SK-N-SH (cell line): ENCODE measurements around the gene ZNF385C.

Source experiments
- CTCF ChIP-seq: fragments of 200-600 bp; sonication (generic); IDR thresholded peaks from 2 replicates; pipeline ENCODE4 v1.6.1; 2017; ENCODE audit warnings: antibody characterized with exemption, mild to moderate bottlenecking, moderate library complexity
- EZH2phosphoT487 ChIP-seq: fragments of 200-600 bp; sonication (generic); IDR thresholded peaks from 2 replicates; pipeline ENCODE4 v1.6.1; 2017; ENCODE audit warnings: low read depth, mixed run types, mild to moderate bottlenecking, antibody characterized with exemption, moderate library complexity, borderline replicate concordance
- FOXJ3 ChIP-seq: sonication (generic); formaldehyde crosslinking; IDR thresholded peaks from 2 replicates; pipeline ENCODE4 v1.5.1; 2020; ENCODE audit warnings: mild to moderate bottlenecking, missing genetic modification reagents
- JUND ChIP-seq: IDR thresholded peaks from 2 replicates; pipeline ENCODE4 v1.4.0; 2012
- NFIC ChIP-seq: IDR thresholded peaks from 2 replicates; pipeline ENCODE4 v1.4.0; 2012; ENCODE audit warnings: borderline replicate concordance
- RAD21 ChIP-seq: IDR thresholded peaks from 2 replicates; pipeline ENCODE4 v1.6.1; 2012; ENCODE audit warnings: mild to moderate bottlenecking, low read length
- TF ChIP-seq, protein P1 (sequence below): IDR thresholded peaks from 2 replicates; pipeline ENCODE4 v1.4.0; 2012; ENCODE audit warnings: low read depth

DNA sequence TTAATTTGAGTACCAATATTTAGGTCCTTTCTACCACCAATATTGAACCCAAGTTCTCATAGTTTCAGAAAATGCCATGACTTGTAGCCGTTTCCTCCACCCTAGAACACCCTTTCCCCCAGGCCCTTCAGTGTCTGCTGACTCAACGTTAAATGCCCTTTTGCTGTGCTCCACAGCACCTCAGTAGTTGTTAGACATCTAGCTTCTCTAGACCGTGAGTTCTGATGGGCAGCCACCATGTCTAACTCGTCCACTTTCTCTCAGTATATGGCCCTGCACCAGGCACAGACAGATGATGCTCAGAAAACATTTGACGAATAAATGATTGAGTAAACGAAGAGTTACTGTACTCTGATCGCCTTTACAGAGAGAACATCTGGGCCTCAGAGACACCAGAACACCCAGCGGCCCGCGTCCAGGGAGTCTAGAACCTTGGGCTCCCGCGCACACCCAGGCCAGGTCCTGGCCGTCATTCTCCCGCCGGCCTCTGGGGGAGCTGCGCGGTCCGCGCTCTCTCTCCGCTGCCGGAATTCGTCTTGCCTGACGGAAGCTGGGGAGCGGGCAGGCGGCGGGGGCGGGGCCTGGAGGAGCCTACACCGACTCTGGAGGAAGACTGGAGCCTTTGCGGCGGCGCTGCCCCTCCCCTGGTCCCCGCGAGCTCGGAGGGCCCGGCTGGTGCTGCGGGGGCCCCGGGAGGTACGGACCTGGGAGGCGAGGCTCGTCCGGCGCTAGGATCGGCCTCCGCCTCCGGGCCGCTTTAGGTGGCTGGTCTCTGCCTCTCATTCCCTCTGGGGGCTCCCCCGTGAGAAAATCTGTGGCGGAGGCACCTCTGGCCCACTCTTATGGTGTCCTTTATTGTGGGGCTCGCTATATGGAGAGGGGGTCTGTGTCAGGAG lies 78.5 kb downstream of the ZNF385C start, which contains the start of gene NKIRAS2:
- TF ChIP-seq CTCF: peak; percentile 82
- TF ChIP-seq JUND: no peak
- TF ChIP-seq EZH2phosphoT487: no peak
- TF ChIP-seq, protein P1, sequence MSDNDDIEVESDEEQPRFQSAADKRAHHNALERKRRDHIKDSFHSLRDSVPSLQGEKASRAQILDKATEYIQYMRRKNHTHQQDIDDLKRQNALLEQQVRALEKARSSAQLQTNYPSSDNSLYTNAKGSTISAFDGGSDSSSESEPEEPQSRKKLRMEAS: peak; percentile 80
- TF ChIP-seq NFIC: no peak
- TF ChIP-seq RAD21: no peak
- no peak for TF ChIP-seq FOXJ3 (CRISPR knock-in tag)
